Peyer's patch (tissue), 4 donors: ENCODE results near the gene FAM180A. TPM values are rescaled to one million over a fixed set of nuclear protein-coding genes. Genes with fewer than 3 reads are reported as not detected.

Experiments used
- DNase-seq, 3 donors: peaks; one replicate each; pipeline ENCODE4 v3.0.0-alpha.2; 2017 to 2019
- H3K27ac ChIP-seq, 4 donors: fragments of 200-600 bp; sonication (generic); one replicate each; pipeline ENCODE4 v1.5.1; 2016 to 2019
- H3K27me3 ChIP-seq, 2 donors: fragments of 200-600 bp; sonication (generic); one replicate each; pipeline ENCODE4 v1.5.1; 2019
- H3K36me3 ChIP-seq, 3 donors: fragments of 200-600 bp; sonication (generic); one replicate each; pipeline ENCODE4 v1.5.1; 2016 to 2019
- H3K4me1 ChIP-seq, 4 donors: fragments of 200-600 bp; sonication (generic); one replicate each; pipeline ENCODE4 v1.5.1; 2016 to 2019
- H3K4me3 ChIP-seq, 4 donors: fragments of 200-600 bp; sonication (generic); 1 replicate in 3 of 4; 2 replicates in 1 of 4; pipeline ENCODE4 v1.5.1; 2016 to 2019; ENCODE audit warnings: mild to moderate bottlenecking in 1 of 4
- H3K9me3 ChIP-seq, 4 donors: fragments of 200-600 bp; sonication (generic); one replicate each; pipeline ENCODE4 v1.5.1; 2016 to 2019; ENCODE audit warnings: mild to moderate bottlenecking in 1 of 4
- CTCF ChIP-seq, 6 experiments: fragments of 450-650 bp in 4 of 6; fragments of 200-600 bp in 2 of 6; sonication (generic) in 1 of 6; IDR thresholded peaks; one replicate each; pipeline ENCODE4 v1.5.1; 2017 to 2019; ENCODE audit warnings: antibody characterized with exemption in 6 of 6, mild to moderate bottlenecking in 3 of 6, moderate library complexity in 1 of 6
- POLR2A ChIP-seq, 2 donors: fragments of 450-650 bp; IDR thresholded peaks; one replicate each; pipeline ENCODE4 v1.5.1; 2017; ENCODE audit warnings: antibody characterized with exemption in 2 of 2, mild to moderate bottlenecking in 2 of 2, moderate library complexity in 2 of 2
- total RNA-seq, 4 donors: library from RNA; depleted of rRNA; stranded (reverse); fragments of >200 nt; gene quantifications; one replicate each; pipeline ENCODE4 v1.1.0, GENCODE V29; 2016

Gene FAM180A
- total RNA-seq, 4 donors from 2014 or later, result 3.3 to 4.4 TPM; not detected in 2

DNA sequence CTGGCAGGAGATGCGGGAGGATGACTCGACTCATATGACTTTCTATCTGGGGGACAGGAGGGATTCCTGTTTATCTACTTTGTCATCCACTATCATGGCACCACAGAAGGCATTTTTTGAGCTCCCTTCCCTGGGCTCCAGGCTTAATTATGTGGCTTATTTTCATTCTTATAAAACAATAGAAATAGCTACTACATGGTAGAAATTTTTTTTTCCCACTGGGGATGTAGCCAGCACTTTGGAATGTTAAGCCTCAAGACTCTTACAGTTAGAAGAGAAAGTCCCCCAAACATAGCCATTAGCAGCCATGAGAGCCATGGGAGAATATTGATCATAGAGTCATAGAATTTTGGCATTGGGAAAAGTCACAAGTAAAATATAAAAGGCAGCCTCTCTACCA is 14.6 kb upstream of the FAM180A start:
- H3K4me1 ChIP-seq, result no peaks in the 10 kb centered on the region
- no peak for TF ChIP-seq CTCF (IDR thresholded peaks at IDR 0.05)
- no peak for TF ChIP-seq POLR2A (IDR thresholded peaks at IDR 0.05)
- no peak overlapping the region for H3K27ac ChIP-seq
- no peak overlapping the region for H3K4me3 ChIP-seq
- H3K27me3 ChIP-seq, result no peaks in the 10 kb centered on the region
- H3K9me3 ChIP-seq, result no peaks in the 10 kb centered on the region
- no peaks in the 10 kb centered on the region for H3K36me3 ChIP-seq
- no peak for DNase-seq

GRCh38 chr7:135761751-135762488 is 13.3 kb upstream of the FAM180A start:
- Histone ChIP-seq H3K4me3 (no peak overlapping the region), H3K9me3 (no peaks in the 10 kb centered on the region), H3K27ac (peak overlapping the region in 1 of 4 donors; percentile 13), H3K27me3 (no peaks in the 10 kb centered on the region), H3K36me3 (no peaks in the 10 kb centered on the region), H3K4me1 (no peaks in the 10 kb centered on the region)
- no peak for DNase-seq
- TF ChIP-seq CTCF (IDR thresholded peaks at IDR 0.05) (no peak), POLR2A (IDR thresholded peaks at IDR 0.05) (no peak)

GRCh38 chr7:135759532-135759931 is 10.9 kb upstream of the FAM180A start:
- H3K9me3 ChIP-seq, result no peaks in the 10 kb centered on the region
- H3K27ac ChIP-seq, result no peak overlapping the region
- no peak overlapping the region for H3K4me3 ChIP-seq
- no peaks in the 10 kb centered on the region for H3K27me3 ChIP-seq
- DNase-seq, result no peak
- TF ChIP-seq POLR2A (IDR thresholded peaks at IDR 0.05) (no peak), CTCF (IDR thresholded peaks at IDR 0.05) (no peak)
- no peaks in the 10 kb centered on the region for H3K4me1 ChIP-seq
- H3K36me3 ChIP-seq, result no peaks in the 10 kb centered on the region

GRCh38 chr7:135758531-135758932 is 9.9 kb upstream of the FAM180A start:
- H3K27ac ChIP-seq, result peak overlapping the region in 3 of 4 donors; percentile 17 to 60 (median 24)
- H3K4me3 ChIP-seq, result peak overlapping the region in 1 of 4 donors; percentile 2
- no peaks in the 10 kb centered on the region for H3K4me1 ChIP-seq
- DNase-seq, result no peak
- no peaks in the 10 kb centered on the region for H3K27me3 ChIP-seq
- H3K36me3 ChIP-seq, result no peaks in the 10 kb centered on the region
- H3K9me3 ChIP-seq, result no peaks in the 10 kb centered on the region
- TF ChIP-seq CTCF (IDR thresholded peaks at IDR 0.05), result no peak
- no peak for TF ChIP-seq POLR2A (IDR thresholded peaks at IDR 0.05)

- Histone ChIP-seq H3K36me3 (no peaks in the 10 kb centered on the region), H3K9me3 (no peaks in the 10 kb centered on the region), H3K4me3 (peak overlapping the region in 1 of 4 donors; percentile 2), H3K27me3 (no peaks in the 10 kb centered on the region), H3K27ac (peak overlapping the region in 2 of 4 donors; percentile 24 to 60), H3K4me1 (no peaks in the 10 kb centered on the region)
- TF ChIP-seq POLR2A (IDR thresholded peaks at IDR 0.05), result no peak
- TF ChIP-seq CTCF (IDR thresholded peaks at IDR 0.05), result no peak
- DNase-seq, result no peak
Measured at GRCh38 chr7:135757719-135758411, 9.3 kb upstream of the FAM180A start.
